MM.1S (cell line): Measurements from ENCODE around the gene PREB.

ENCODE experiments used
- CTCF ChIP-seq: fragments of 300-600 bp; sonication (generic); IDR thresholded peaks from 2 replicates; pipeline ENCODE4 v1.5.1; 2016; ENCODE audit warnings: antibody characterized with exemption, low read length, mixed read lengths
- EZH2phosphoT487 ChIP-seq: fragments of 300-600 bp; sonication (generic); IDR thresholded peaks from 2 replicates; pipeline ENCODE4 v1.6.1; 2018; ENCODE audit warnings: antibody characterized with exemption, low read length

DNA sequence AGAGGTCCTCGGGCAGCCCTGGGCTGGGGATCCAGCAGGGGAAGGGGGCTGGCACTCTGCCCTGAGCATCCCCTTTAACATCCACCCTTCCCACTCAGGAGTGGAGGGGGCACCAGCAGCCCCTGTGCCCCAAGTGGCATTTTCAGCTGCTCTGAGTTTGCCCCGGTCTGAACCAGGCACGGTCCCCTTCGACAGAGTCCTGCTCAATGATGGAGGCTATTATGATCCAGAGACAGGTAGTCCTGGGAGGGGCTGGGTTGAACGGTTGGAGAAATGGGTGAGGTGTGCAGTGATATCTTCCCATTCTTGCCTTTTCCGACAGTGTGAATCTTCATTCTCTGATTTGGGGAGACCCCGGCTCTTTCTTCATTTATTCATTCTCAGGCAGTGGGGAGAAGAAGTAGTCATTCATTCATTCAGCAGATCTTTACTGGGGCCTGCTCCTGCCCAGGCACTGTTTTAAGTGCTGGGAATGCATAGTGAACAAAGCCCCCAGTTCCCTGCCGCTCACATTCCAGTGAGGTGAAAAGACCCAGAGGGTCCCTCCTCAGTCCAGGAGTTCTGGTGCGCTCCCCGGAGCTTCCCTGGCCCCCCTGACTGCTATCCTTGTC is 49.3 kb downstream of the PREB start:
- TF ChIP-seq EZH2phosphoT487 (no peak), CTCF (no peak)
